HG02759 (cell line): Measurements from ENCODE around the gene NLK.

Experiments used
- ATAC-seq: cut with Tn5 transposase; IDR thresholded peaks from one replicate; pipeline ENCODE4 v1.9.1; 2021; ENCODE audit warnings: mild to moderate bottlenecking, moderate library complexity; ENCODE audit not compliant: unreplicated experiment

The NLK gene

GRCh38 chr17:28039251-28039650, 3.2 kb upstream of the NLK start:
- ATAC-seq = no peak

- no peak for ATAC-seq
Observed at GRCh38 chr17:28040406-28040805, 2.1 kb upstream of the NLK start.

- ATAC-seq = peak; percentile 91
Observed at GRCh38 chr17:28041068-28041843, 1.2 kb upstream of the NLK start.

GRCh38 chr17:28041844-28042656, 427 bp upstream of the NLK start:
- ATAC-seq = peak; percentile 10

- no peak for ATAC-seq
Observed at GRCh38 chr17:28042721-28043291, 329 bp downstream of the NLK start.

- ATAC-seq = no peak
Observed at GRCh38 chr17:28043296-28043695, 819 bp downstream of the NLK start.

GRCh38 chr17:28043741-28044140, 1.3 kb downstream of the NLK start:
- ATAC-seq = no peak

- ATAC-seq = no peak
Observed at GRCh38 chr17:28045304-28045703, 2.8 kb downstream of the NLK start.

GRCh38 chr17:28046034-28046825, 3.8 kb downstream of the NLK start:
- no peak for ATAC-seq

- no peak for ATAC-seq
Observed at GRCh38 chr17:28047806-28048205, 5.3 kb downstream of the NLK start.

GRCh38 chr17:28049071-28049470, 6.6 kb downstream of the NLK start:
- no peak for ATAC-seq

GRCh38 chr17:28053044-28053670, 10.7 kb downstream of the NLK start:
- no peak for ATAC-seq

GRCh38 chr17:28053725-28054124, 11.2 kb downstream of the NLK start:
- no peak for ATAC-seq

GRCh38 chr17:28055546-28056275, 13.2 kb downstream of the NLK start:
- no peak for ATAC-seq

- ATAC-seq = no peak
Observed at GRCh38 chr17:28056276-28056620, 13.8 kb downstream of the NLK start.

- peak; percentile 75 for ATAC-seq
Observed at GRCh38 chr17:28057731-28058246, 15.3 kb downstream of the NLK start.

- ATAC-seq = no peak
Observed at GRCh38 chr17:28059675-28060074, 17.2 kb downstream of the NLK start.

GRCh38 chr17:28065706-28066105, 23.2 kb downstream of the NLK start:
- ATAC-seq = no peak

- ATAC-seq = no peak
Observed at GRCh38 chr17:28069061-28069460, 26.6 kb downstream of the NLK start.

GRCh38 chr17:28071179-28071578, 28.7 kb downstream of the NLK start:
- no peak for ATAC-seq
